AG09309 (cell line): ENCODE results near the gene SLC25A21.

Source experiments
- DNase-seq: peaks from one replicate; pipeline ENCODE4 v3.0.0-alpha.2; 2010; ENCODE audit warnings: low read depth
- H3K4me3 ChIP-seq: 2 replicates; pipeline ENCODE4 v1.5.1; 2011; ENCODE audit warnings: mild to moderate bottlenecking, low read depth, low read length, moderate library complexity; ENCODE audit not compliant: control insufficient read depth
- TF ChIP-seq, protein P1 (sequence below): IDR thresholded peaks from 2 replicates; pipeline ENCODE4 v1.5.1; 2011; ENCODE audit warnings: mild to moderate bottlenecking, low read depth, low read length, inconsistent platforms; ENCODE audit not compliant: insufficient read depth, control insufficient read depth; ENCODE audit errors: missing control alignments

Gene SLC25A21

DNA sequence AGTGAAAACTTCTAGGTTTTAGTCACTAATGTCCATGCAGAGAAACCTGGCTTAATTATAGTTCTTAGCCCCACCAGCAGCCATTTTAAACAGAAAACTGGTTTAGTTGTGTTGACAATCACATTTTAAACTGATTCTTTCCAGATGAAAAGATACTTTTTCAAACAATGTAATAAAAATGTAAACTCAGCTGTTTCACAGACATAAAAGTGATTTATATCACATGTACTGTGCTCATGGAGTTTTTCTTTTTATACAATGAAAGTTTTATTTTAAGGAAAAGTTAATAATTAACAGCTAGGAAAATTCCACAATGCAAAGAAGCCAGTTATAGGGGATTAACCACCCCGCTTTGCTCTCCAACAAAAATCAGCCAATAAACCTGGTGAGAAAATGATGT, 381.0 kb downstream of the SLC25A21 start:
- TF ChIP-seq, protein P1, sequence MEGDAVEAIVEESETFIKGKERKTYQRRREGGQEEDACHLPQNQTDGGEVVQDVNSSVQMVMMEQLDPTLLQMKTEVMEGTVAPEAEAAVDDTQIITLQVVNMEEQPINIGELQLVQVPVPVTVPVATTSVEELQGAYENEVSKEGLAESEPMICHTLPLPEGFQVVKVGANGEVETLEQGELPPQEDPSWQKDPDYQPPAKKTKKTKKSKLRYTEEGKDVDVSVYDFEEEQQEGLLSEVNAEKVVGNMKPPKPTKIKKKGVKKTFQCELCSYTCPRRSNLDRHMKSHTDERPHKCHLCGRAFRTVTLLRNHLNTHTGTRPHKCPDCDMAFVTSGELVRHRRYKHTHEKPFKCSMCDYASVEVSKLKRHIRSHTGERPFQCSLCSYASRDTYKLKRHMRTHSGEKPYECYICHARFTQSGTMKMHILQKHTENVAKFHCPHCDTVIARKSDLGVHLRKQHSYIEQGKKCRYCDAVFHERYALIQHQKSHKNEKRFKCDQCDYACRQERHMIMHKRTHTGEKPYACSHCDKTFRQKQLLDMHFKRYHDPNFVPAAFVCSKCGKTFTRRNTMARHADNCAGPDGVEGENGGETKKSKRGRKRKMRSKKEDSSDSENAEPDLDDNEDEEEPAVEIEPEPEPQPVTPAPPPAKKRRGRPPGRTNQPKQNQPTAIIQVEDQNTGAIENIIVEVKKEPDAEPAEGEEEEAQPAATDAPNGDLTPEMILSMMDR = no peak
- DNase-seq = no peak

DNA sequence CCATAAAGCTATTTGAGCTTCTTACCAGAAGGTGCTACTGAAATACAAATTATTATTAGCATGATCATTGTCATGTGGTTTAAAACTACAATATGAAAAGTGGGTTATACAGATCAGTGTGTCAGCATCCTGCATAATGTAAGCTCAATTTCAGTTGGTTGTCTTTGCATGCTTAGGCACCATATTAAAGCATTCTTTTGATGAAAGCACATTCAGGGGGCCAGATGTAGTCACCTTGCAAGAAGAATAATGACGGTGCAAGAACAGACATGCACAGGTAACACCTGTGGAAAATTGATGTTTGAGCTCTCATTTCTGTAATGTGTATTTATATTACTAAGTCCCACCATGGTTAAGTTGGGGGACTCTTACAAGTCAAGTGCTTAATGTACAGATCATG, 386.9 kb downstream of the SLC25A21 start:
- no peak overlapping the region for H3K4me3 ChIP-seq
- no peak for DNase-seq
- TF ChIP-seq, protein P1 = no peak

More for the DNA sequence above, 381.0 kb downstream of the SLC25A21 start:
- no peak overlapping the region for H3K4me3 ChIP-seq

DNA sequence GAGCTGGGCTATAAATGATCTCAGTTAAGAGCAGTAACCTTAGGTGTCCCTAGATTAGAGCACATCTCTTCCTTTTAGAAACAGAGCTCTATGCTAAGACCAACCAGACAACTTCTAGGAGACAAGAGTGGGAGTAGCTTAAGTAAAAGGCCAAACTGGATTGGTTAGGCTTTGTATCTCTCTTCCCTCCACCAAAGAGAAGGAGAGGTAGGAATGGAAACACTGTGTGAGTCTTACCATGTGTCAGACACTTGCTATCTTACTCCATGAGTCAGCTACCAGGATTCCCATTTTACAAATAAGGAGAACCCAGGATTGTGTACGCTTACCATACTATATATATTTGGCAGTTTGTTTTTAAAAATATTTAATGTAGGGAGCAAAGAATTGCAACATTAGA, 387.9 kb downstream of the SLC25A21 start:
- no peak for DNase-seq
- TF ChIP-seq, protein P1 = no peak
- no peak overlapping the region for H3K4me3 ChIP-seq

DNA sequence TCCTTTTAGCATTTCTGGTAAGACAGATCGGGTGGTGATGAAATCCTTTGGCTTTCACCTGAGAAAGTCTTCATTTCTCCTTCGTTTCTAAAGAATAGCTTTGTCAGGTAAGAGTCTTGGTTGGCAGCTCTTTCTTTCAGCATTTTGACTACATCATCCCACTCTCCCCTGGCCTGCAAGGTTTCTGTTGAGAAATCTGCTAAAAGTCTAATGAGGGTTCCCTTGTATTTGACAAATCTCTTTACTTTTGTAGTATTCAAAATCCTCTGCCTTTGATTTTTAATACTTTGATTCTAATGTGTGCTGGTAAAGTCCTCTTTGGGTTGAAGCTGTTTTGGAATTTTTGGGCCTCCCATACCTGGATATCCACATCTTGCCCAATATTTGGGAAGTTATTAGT, 390.5 kb downstream of the SLC25A21 start:
- TF ChIP-seq, protein P1 = no peak
- no peak overlapping the region for H3K4me3 ChIP-seq
- no peak for DNase-seq

DNA sequence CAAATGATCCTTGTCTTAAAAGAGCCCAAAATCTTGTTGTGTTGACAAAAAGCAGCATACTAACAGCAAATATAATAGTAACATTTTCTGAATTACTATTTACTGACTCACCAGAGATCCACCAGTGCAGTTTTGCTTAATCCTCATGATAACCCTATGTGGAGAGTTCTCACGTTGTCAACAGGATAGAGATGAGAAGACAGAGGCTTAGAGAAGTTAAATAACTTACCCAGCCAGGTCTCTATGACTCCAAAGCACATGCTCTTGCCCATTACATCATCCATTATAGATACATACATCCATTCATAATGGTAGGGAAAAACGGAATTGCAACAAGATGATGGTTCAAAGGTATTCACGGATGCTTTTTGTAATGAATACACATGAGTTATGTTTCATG, 398.8 kb downstream of the SLC25A21 start:
- no peak overlapping the region for H3K4me3 ChIP-seq
- no peak for DNase-seq

DNA sequence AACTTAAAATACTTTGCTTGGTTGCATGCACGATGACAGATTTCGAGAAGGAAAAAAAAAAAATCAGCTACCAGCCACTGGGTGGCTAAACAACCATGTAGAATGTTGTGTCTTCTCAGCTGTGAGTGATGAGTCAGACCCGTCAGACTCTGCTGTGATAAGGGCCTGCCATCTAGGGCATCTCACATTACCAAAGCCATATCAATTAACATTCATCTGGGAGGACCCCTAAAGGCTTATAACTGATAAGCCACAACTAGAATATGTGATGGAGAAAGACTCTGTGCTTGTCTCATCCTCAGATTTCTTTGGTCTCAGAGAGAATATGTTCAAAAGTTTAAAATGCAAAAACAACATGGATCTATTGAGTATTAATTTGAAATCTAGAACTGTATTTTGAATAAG, 399.3 kb downstream of the SLC25A21 start:
- DNase-seq = no peak
- TF ChIP-seq, protein P1 = peak; percentile 33
- H3K4me3 ChIP-seq = no peak overlapping the region

More for the DNA sequence above, 398.8 kb downstream of the SLC25A21 start:
- TF ChIP-seq, protein P1 = no peak
